IMR-90 (cell line): Measurements from ENCODE around the gene CCSER2. TPM values are rescaled to one million over a fixed set of nuclear protein-coding genes. Genes with fewer than 3 reads are reported as not detected.

Experiments used
- ATAC-seq: fragments of 200-7000 bp; cut with Tn5 transposase; 2 replicates; pipeline ENCODE4 v1.9.1; 2020; ENCODE audit warnings: low read depth, mild to moderate bottlenecking, moderate library complexity
- BruUV-seq: library from RNA; stranded (reverse); fragments of 400-500 nt; replicated peaks from 2 replicates; lab custom pipeline; 2021; lab: Mats Ljungman, UMichigan
- CTCF ChIA-PET: fragments of 300-600 bp; formaldehyde crosslinking; extraction: SDS; loops from one replicate; lab custom pipeline; 2021; ENCODE audit warnings: antibody characterized with exemption; lab: Yijun Ruan, JAX
- POLR2A ChIA-PET: fragments of 300-600 bp; sonication (Branson Sonifier 250); formaldehyde crosslinking; loops from one replicate; lab custom pipeline; 2022; ENCODE audit warnings: antibody characterized with exemption; ENCODE audit not compliant: unreplicated experiment; lab: Charles Lee
- DNase-seq: peaks from one replicate; pipeline ENCODE4 v3.0.0; 2013
- H2AFZ ChIP-seq: replicated peaks from 2 replicates; pipeline ENCODE3; 2013; ENCODE audit warnings: low read length, mild to moderate bottlenecking; ENCODE audit not compliant: poor library complexity
- H2AK5ac ChIP-seq: 2 replicates; pipeline ENCODE4 v1.6.1; 2013; ENCODE audit warnings: low read depth, low read length, inconsistent platforms
- H2AK9ac ChIP-seq: replicated peaks from 2 replicates; pipeline ENCODE3; 2013; ENCODE audit warnings: mild to moderate bottlenecking, low read depth, low read length, moderate library complexity; ENCODE audit not compliant: poor library complexity
- H2BK120ac ChIP-seq: 2 replicates; pipeline ENCODE4 v1.6.1; 2013; ENCODE audit warnings: low read depth, low read length, inconsistent platforms
- H2BK15ac ChIP-seq: 3 replicates; pipeline ENCODE4 v1.6.1; 2013; ENCODE audit warnings: low read depth, low read length, inconsistent platforms
- H2BK20ac ChIP-seq: 2 replicates; pipeline ENCODE4 v1.6.1; 2013; ENCODE audit warnings: low read depth, mild to moderate bottlenecking, inconsistent platforms, low read length, moderate library complexity
- H2BK5ac ChIP-seq: 2 replicates; pipeline ENCODE4 v1.6.1; 2013; ENCODE audit warnings: mild to moderate bottlenecking, low read depth, low read length, inconsistent platforms; ENCODE audit not compliant: poor library complexity, severe bottlenecking
- H3K14ac ChIP-seq: replicated peaks from 2 replicates; pipeline ENCODE4 v1.6.1; 2013; ENCODE audit warnings: low read depth, low read length, inconsistent platforms
- H3K18ac ChIP-seq: 2 replicates; pipeline ENCODE4 v1.6.1; 2013; ENCODE audit warnings: low read depth, low read length, control low read depth
- H3K23ac ChIP-seq: 2 replicates; pipeline ENCODE4 v1.6.1; 2013; ENCODE audit warnings: low read depth, low read length, inconsistent platforms
- H3K27ac ChIP-seq: 2 replicates; pipeline ENCODE4 v1.5.1; 2013; ENCODE audit warnings: mild to moderate bottlenecking, control low read depth, low read length; ENCODE audit not compliant: insufficient read depth
- H3K27me3 ChIP-seq: 2 replicates; pipeline ENCODE4 v1.6.1; 2013; ENCODE audit warnings: low read length; ENCODE audit not compliant: control insufficient read depth, insufficient read depth
- H3K36me3 ChIP-seq: 2 replicates; pipeline ENCODE4 v1.6.1; 2013; ENCODE audit warnings: low read length, mixed read lengths; ENCODE audit not compliant: control insufficient read depth, insufficient read depth
- H3K4ac ChIP-seq: 2 replicates; pipeline ENCODE4 v1.6.1; 2013; ENCODE audit warnings: low read depth, low read length, inconsistent platforms
- H3K4me1 ChIP-seq: 2 replicates; pipeline ENCODE4 v1.6.1; 2013; ENCODE audit warnings: low read length, mixed read lengths; ENCODE audit not compliant: control insufficient read depth, insufficient read depth
- H3K4me2 ChIP-seq: 2 replicates; pipeline ENCODE4 v1.6.1; 2013; ENCODE audit warnings: low read depth, mild to moderate bottlenecking, control low read depth, low read length, moderate library complexity
- H3K4me3 ChIP-seq: 2 replicates; pipeline ENCODE4 v1.5.1; 2013; ENCODE audit warnings: low read depth, mild to moderate bottlenecking, control low read depth, low read length, moderate library complexity; ENCODE audit not compliant: insufficient read depth
- H3K56ac ChIP-seq: 2 replicates; pipeline ENCODE4 v1.6.1; 2013; ENCODE audit warnings: low read length, inconsistent platforms; ENCODE audit not compliant: insufficient read depth; ENCODE audit errors: extremely low read depth
- H3K79me1 ChIP-seq, 2 experiments: 2 replicates each; pipeline ENCODE4 v1.6.1; 2013; ENCODE audit warnings: low read length in 2 of 2, inconsistent platforms in 1 of 2, low read depth in 1 of 2
- H3K9ac ChIP-seq: 2 replicates; pipeline ENCODE4 v1.6.1; 2013; ENCODE audit warnings: low read depth, low read length, control low read depth
- H3K9me1 ChIP-seq: 2 replicates; pipeline ENCODE4 v1.6.1; 2013; ENCODE audit warnings: low read length, inconsistent platforms; ENCODE audit not compliant: insufficient read depth
- H3K9me3 ChIP-seq: 2 replicates; pipeline ENCODE4 v1.6.1; 2013; ENCODE audit warnings: low read length; ENCODE audit not compliant: control insufficient read depth, insufficient read depth
- H4K20me1 ChIP-seq: 2 replicates; pipeline ENCODE4 v1.6.1; 2013; ENCODE audit warnings: low read length, inconsistent platforms; ENCODE audit not compliant: insufficient read depth
- H4K5ac ChIP-seq: 2 replicates; pipeline ENCODE4 v1.6.1; 2013; ENCODE audit warnings: mild to moderate bottlenecking, low read depth, low read length, control low read depth
- H4K8ac ChIP-seq, 2 experiments: 2 replicates each; pipeline ENCODE4 v1.6.1; 2013; ENCODE audit warnings: low read depth in 2 of 2, low read length in 2 of 2, control low read depth in 1 of 2, inconsistent platforms in 1 of 2
- H4K91ac ChIP-seq: 2 replicates; pipeline ENCODE4 v1.6.1; 2013; ENCODE audit warnings: low read depth, low read length, inconsistent platforms; ENCODE audit not compliant: insufficient read depth
- CTCF ChIP-seq: conservative IDR thresholded peaks from 2 replicates; pipeline ENCODE4 v1.5.1; 2012; ENCODE audit warnings: mild to moderate bottlenecking, low read depth, low read length, improper control_type of control experiment
- RAD21 ChIP-seq: IDR thresholded peaks from 2 replicates; pipeline ENCODE4 v1.6.1; 2012; ENCODE audit warnings: low read length, improper control_type of control experiment
- WGBS, 2 experiments: methylation state at CpG; one replicate each; pipeline versions ENCODE4 v1.1.5 to v1.1.7; 2013; ENCODE audit warnings: missing lambda C conversion rate in 2 of 2; ENCODE audit not compliant: insufficient read length in 1 of 2; ENCODE audit errors: extremely low coverage in 2 of 2; 5-methylcytosine and 5-hydroxymethylcytosine counted together
- dilution Hi-C: fragments of 300-500 bp; cut with HindIII; formaldehyde crosslinking; loops from one replicate; pipeline ENCODE4 v1.14.3; 2018; ENCODE audit warnings: low sequenced_read_pairs; ENCODE audit not compliant: unreplicated experiment
- in situ Hi-C: fragments of 300-500 bp; cut with MboI; formaldehyde crosslinking; loops from 3 replicates; pipeline ENCODE4 v1.14.3; 2019; ENCODE audit warnings: low sequenced_read_pairs, inconsistent platforms, mixed read lengths
- intact Hi-C: fragments of 100-400 bp; cut with micrococcal nuclease; formaldehyde crosslinking; loops from 2 replicates; pipeline ENCODE4 v1.10.0; 2022
- polyA plus RNA-seq, 3 experiments: library from polyadenylated mRNA; depleted of rRNA; stranded (reverse); fragments of >200 nt; gene quantifications; 2 replicates each; pipeline ENCODE4 v1.2.3, GENCODE V29; 2012; ENCODE audit warnings: low replicate concordance in 1 of 3
- total RNA-seq: library from RNA; depleted of rRNA; stranded (reverse); fragments of >200 nt; gene quantifications from 2 replicates; pipeline ENCODE4 v1.2.3, GENCODE V29; 2012

Gene CCSER2
- total and polyA plus RNA-seq, 2 of the 4 experiments (the other 2 are of a cell fraction) = 20.4 to 31.7 TPM

DNA sequence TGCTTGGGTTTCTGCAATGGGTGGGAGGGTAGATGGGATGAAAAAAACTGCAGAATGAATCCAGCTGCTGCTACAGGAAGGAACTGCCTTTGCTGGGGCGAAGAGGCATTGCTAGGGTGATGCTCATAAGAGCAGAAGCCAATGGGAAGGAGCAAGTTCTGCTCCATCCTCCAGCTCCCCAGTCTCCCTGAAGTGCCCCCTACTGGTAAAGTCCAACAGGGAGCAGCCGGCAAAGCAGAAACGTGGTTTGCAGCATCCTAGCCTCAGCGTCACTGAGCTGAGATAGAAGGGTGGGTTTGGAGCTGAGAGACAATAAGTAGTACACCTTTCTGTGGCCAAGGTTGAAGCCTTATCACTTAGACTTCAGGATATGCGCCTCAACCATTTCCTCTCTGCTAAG lies 220.5 kb downstream of the CCSER2 start:
- Histone ChIP-seq H2AK5ac (no peak overlapping the region), H3K18ac (no peak overlapping the region), H4K20me1 (no peaks in the 10 kb centered on the region), H3K4me2 (no peak overlapping the region), H4K91ac (no peak overlapping the region), H2AK9ac (no peak overlapping the region), H2BK120ac (no peak overlapping the region), H3K9me1 (no peaks in the 10 kb centered on the region), H2BK20ac (no peak overlapping the region), H2BK5ac (no peak overlapping the region), H3K27me3 (peaks cover 27% of the 10 kb centered on the region), H3K9ac (no peak overlapping the region), H3K4me3 (no peak overlapping the region), H3K9me3 (no peaks in the 10 kb centered on the region), H3K79me1 (no peaks in the 10 kb centered on the region), H4K5ac (no peak overlapping the region), H4K8ac (no peak overlapping the region), H3K14ac (no peak overlapping the region), H2BK15ac (no peak overlapping the region), H3K27ac (no peak overlapping the region), H3K4ac (no peak overlapping the region), H3K4me1 (0 out of 2 replicates have a peak, but pooled peaks cover under 1% of the 10 kb centered on the region), H2AFZ (no peak overlapping the region), H3K56ac (no peak overlapping the region), H3K36me3 (no peaks in the 10 kb centered on the region), H3K23ac (no peak overlapping the region)
- WGBS, 2 experiments = 10% methylated on average over 2 of the region's 5 CpGs; no CpG with 5 or more reads in 1 of the 2 experiments
- POLR2A ChIA-PET = no interaction called here
- ATAC-seq (peak; percentile 29; the same call in 1 of the 2 replicates), DNase-seq (no peak)
- TF ChIP-seq RAD21 = no peak
- TF ChIP-seq CTCF = peak; percentile 32; the same call in 1 of the 2 replicates
- dilution Hi-C loops (no loop called here), intact Hi-C loops (no loop called here), in situ Hi-C loops (no loop called here)
- BruUV-seq = no TSS peak
- CTCF ChIA-PET = interaction anchor here (1.0 to 1.6 kb wide), 4 partner anchors 9 to 118 kb away, joined by 3 to 5 read pairs (median 4); no protein-coding TSS in a partner anchor
